ENCODE results near the gene PAX5.

- TF ChIP-seq CTCF (IDR thresholded peaks at IDR 0.05; ENCODE audit: low read depth, low read length, poor library complexity, severe bottlenecking) (no peak), EZH2phosphoT487 (IDR thresholded peaks at IDR 0.05; ENCODE audit: borderline replicate concordance, low read length) (no peak)
Observed at GRCh38 chr9:36900136-36900855, 133.8 kb downstream of the PAX5 start.

Measured in DOHH2 (cell line).